Thyroid gland (tissue), 4 donors: Measurements from ENCODE around the gene FOXC2.

ENCODE experiments used
- CTCF ChIP-seq, 6 experiments: fragments of 200-600 bp in 3 of 6; fragments of 450-650 bp in 3 of 6; sonication (generic) in 3 of 6; IDR thresholded peaks; one replicate each; pipeline ENCODE4 v1.5.1; 2016 to 2019; ENCODE audit warnings: antibody characterized with exemption in 6 of 6, mild to moderate bottlenecking in 2 of 6, inconsistent platforms in 1 of 6, moderate library complexity in 1 of 6
- POLR2A ChIP-seq, 2 donors: fragments of 450-650 bp; IDR thresholded peaks; one replicate each; pipeline ENCODE4 v1.6.1; 2017; ENCODE audit warnings: antibody characterized with exemption in 2 of 2, mild to moderate bottlenecking in 2 of 2, moderate library complexity in 1 of 2

GRCh38 chr16:86517652-86518258 lies 48.9 kb upstream of the FOXC2 start:
- TF ChIP-seq POLR2A (IDR thresholded peaks at IDR 0.05) (no peak), CTCF (IDR thresholded peaks at IDR 0.05) (peak in 5 of 6 experiments; percentile 9 to 62 (median 30))
